ENCODE results near the gene MOB3A. TPM values are rescaled to one million over a fixed set of nuclear protein-coding genes. Genes with fewer than 3 reads are reported as not detected.

The MOB3A gene
- total RNA-seq, 1 donor from 2014 or later = 14.8 TPM

DNA sequence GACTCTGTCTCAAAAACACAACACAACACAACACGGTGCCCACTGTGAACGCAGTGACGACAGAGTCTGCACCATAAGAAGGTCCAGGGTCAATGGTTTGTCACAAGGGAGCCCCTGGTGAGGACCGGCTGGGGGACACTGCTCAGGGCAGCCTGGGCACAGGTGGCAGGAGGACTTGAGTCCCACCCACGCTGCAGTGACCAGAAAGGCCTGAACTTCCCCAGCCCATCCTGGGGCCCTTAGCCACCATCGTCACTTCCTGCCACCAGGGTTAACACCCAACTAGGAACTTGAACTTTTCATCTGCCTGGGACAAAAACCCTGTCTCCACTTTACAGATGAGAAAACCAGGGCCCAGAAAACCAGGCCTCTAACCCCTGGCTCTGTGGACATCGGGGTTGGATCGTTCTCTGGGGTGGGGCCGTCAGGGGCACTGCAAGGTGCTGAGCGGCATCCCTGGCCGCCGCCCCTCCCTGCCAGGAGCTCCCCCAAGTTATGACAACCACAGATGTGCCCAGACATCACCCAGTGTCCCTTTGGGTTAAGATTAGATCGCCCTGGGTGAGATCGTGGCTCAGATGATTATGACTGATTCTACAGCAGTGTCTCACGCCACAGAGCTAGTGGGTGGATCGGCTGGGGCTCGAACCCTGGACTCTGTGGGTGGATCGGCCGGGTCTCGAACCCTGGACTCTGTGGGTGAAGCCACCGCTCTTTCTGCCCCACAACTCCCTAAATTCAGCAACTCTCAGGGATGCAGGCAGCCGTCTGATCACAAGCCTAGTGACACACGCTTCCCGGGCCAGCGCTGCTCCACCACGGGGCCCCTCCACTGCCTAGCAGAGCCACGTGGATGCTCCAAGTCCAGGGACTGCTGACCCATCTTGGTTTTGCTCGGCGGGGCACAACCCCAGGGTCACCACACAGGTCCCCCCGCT is 14.0 kb downstream of the MOB3A start:
- DNase-seq (ENCODE audit: low read depth in 2 of 2) = no peak

DNA sequence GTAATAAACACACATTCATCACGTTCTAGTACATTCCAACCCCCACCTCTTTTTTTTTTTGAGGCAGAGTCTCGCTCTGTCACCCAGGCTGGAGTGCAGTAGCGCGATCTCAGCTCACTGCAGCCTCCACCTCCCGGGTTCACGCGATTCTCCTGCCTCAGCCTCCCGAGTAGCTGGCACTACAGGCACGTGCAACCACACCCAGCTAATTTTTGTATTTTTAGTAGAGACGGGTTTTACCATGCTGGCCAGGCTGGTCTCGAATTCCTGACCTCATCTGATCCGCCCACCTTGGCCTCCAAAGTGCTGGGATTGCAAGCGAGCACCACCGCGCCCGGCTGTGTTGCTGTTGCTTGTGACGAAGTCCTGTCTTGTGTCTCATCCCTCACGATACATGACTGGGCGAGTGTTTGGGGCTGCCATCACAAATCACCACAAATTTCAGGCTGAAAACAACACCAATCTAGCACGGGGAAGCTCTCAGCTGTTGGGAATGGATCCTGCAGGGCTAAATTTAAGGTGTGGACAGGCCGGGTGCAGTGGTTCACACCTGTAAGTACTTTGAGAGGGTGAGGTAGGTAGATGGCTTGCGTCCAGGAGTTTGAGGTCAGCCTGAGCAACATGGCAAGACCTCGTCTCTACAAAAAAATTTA is 15.7 kb downstream of the MOB3A start:
- no peak for DNase-seq (ENCODE audit: low read depth in 2 of 2)

DNA sequence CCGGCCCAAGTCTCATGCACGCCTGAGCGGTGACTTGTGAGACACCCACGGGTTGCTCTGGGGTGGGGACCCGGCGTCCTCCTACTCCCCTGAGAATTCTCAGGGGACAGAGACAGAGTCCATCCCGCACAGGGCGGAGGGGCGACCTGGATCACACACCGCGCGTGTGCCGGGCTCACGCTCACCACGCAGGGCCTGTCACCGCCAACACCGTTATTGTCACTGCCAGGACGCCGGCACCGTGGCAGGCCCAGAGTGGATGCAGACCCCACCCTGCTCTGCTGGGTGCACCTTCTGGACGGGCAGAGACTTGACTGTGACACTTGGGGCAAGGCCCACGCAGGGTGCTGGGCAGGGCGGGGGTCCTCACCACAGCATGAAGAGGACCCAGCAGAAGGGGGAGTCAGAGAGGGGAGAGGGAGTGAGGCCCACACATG is 16.2 kb downstream of the MOB3A start:
- DNase-seq (ENCODE audit: low read depth in 2 of 2) = no peak

DNA sequence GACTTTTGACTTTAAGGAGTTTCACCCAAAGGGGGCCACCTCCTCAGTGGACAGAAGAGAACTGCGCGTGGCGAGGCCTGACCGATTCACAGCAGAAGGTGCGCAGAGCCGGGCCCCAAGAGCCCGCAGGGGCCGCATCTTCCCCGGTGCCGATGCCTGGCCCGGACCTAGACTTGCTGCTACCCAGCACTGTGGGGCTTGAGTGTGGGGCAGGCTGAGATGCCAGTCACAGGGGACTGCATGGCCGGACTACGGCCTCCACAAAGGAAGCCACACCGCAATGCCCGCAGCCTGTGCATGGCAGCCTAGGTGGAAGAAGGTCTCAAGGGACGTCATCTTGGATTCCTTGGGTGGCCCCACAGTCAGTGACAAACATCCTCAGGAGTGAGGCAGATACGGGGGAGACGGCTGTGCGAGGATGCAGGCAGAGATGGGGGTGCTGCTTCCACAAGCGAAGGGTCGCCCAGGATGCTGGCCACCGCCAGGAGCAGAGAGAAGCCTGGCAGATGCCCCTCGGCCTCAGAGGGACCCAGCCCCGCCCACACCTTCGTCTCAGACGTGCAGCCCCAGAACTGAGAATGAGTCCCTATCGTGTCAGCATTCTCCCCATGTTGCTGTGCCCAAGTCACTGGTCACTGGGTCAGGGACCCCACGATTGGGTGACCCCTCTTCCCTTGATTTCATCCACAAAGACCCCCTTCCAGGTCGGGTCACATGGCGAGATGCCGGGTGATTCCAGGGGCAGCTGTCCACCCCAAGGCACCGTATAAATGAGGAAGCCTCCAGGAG is 16.9 kb downstream of the MOB3A start:
- DNase-seq (ENCODE audit: low read depth in 2 of 2) = no peak

DNA sequence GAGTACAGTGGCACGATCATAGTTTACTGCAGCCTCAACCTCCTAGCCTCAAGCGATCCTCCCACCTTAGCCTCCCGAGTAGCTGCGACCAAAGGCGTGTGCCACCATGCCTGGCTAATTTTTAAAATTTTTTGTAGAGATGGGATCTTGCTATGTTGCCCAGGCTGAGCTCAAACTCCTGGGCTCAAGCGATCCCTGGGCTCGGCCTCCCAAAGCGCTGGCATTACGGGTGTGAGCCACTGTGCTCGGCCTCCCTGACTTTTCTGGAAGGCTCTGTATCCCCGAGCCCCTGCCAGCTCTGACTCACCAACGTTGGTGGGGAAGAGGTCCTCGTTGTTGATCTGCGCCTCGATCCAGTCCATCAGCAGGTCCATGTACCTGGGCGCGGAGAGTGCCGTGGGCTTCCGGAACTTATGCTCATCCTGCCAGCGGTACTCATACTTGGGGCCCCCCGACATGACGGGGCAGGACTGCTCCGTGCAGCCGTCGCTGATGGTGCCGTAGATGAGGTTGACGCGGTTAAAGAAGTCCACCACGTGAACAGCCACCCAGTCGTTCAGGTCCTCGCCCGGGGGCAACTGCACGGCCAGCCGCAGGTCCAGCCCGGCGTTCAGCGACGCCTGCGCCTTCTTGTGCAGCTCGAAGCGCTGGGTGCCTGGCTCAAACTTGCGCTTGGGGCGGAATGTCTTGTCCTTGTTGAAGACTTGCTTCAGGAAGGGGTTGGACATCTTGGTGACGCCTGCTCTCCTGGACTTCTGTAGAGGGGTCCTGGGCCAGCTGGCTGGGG is 18.1 kb downstream of the MOB3A start:
- DNase-seq (ENCODE audit: low read depth in 2 of 2) = no peak

DNA sequence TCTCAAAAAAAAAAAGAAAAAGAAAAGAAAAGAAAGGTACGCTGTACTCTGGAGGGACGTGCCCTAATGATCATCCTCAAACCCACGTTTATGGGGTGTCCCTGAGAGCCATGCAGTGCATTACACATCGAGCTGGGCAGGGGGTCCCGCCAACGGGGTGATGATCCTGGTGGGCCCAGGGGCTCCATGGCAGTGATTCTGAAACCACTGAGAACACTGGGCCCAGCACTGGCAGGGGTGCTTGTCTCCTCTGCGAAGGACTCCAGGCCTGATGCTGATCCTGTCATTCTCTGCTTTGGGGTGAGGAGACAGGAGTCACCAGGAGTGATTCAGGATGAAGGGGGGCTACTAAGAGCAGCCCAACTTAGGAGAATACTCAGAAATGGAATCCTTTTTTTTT is 18.7 kb downstream of the MOB3A start:
- DNase-seq (ENCODE audit: low read depth in 2 of 2) = no peak

DNA sequence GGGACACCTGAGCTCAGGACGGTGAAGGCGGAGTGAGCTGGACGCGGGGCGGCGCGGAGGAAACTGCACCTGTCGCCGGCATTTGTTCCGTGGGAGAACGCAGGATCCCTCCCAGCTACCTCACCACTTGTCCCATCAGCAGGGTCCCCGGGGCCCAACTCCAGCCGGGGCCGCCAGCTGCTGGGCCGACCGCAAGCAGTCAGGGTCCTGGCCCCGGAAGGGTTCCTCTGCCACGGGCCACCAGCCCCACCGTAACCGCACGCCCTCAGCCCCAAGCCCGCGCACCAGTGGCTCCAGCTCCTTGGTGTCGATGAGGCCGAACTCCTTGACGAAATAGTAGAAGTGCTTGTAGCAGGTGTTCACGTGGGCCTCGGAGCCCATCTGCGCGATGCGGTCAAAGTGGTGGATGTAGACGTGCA is 19.6 kb downstream of the MOB3A start:
- no peak for DNase-seq (ENCODE audit: low read depth in 2 of 2)

DNA sequence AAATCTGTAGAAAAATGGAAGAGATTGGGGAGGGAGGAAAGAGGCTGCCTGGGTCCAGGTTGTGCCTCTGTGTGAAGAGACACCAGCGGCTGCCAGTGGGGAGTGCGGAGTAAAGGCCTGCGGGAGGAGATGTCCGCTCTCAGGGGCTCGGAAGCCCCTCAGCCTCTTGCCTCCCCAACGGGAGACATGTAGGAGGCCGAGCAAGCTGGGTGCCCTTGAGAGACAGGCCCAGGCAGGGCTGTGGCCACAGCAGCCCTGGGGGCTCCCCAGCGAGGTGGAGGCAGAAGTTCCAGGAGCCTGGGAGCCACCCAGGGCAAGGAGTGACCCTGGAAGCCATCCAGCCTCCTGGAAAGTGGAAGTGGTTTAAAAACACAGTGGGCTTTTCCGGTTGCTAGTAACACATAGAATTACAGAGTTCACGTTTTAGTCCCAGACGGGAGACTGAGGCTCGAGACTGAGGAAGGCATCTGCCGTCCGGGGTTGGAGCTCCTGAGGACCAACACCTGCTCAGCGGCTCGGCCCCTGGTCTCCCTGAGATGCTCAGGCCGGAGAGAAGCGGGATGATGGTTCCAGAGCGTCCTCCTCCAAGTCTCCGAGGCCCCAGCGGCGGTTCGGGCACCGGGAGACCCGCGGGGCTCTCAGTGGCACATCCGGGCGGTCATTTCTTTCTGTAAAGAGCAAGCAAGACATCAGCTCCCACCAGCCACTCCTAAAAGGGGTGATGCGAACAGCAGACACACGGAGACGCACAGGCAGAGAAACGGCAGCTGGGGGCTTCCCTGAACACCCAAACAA is 23.2 kb downstream of the MOB3A start:
- DNase-seq (ENCODE audit: low read depth in 2 of 2) = no peak

DNA sequence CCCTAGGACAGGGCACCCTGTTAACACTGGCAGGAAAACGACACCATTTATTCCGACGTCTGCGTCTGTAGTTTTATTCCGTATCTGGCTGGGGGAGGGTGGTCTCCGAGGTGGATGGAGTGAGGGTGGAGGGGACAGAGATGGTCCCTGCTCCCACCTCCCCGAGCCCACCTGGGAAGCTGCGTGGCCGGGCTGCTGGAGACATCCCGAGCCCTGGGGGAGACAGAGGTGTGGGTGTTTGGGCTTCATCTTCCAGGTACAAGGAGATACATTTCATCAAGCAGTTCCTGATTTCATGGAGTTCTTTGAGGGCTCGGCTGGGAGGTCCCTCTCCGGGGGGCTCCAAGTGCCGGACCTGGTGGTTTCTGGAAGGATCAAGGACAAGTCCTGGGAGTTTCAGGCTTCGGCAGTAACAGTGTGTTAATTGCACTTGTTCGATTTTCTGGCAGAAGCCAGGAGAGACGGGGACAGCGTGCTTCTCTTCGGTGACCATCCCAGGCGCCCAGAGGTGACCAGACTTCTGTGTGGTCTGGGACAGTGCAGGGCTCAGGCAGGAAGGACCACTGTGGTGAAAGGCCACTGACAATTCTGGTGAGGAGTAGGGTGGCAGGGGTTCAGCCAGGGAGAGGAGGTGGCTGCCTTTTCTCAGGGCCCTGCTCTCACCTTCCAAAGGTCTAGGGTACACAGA is 25.0 kb downstream of the MOB3A start:
- DNase-seq (ENCODE audit: low read depth in 2 of 2) = no peak

DNA sequence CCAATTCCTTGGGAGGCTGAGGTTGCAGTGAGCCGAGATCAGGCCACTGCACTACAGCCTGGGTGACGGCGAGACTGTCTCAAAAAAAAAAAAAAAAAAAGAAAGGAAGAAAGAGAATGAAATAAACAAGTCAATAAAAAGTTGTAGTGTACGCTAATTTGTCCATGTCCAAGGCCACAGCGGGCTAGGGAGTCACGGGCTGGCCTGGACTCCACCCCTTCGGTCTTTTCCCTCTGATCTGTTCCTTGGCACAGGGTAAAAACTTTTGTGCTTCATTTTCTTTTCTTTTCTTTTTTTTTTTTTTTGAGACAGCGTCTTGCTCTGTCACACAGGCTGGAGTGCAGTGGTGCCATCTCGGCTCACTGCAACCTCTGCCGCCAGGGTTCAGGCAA is 25.7 kb downstream of the MOB3A start:
- no peak for DNase-seq (ENCODE audit: low read depth in 2 of 2)

DNA sequence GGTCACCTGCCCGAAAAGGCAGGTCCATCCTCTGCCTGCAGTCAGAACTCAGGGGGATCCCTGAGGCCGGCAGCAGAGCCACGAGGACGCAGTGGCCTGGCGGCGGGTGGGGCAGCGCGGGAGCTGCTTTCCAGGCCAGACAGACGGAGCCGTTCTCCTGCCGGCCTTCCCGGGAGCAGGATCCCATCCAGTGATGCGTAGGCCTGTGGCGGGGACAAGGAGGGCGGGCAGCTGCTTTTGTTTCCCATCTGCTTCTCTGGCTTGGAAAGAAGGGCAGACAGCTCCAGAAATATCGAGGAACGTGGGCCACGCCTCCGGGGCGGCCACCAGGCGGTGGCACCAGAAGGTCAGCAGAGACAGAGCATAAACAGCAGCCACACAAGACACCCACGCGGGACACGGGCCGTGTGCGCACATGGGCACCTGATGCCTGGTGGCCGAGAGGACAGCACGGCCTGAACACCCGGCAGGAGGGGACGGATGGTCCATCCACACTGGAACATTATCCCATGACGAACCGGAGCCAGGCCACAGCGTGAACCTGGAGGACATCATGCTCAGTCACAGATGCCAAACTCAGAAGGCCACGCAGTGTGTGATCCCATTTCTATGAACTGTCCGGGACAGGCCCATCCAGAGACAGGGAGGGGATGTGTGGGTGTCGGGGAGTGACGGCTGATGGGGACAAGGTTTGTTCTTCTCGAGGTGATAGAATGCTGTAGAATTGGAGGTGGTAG is 31.2 kb downstream of the MOB3A start:
- no peak for DNase-seq (ENCODE audit: low read depth in 2 of 2)

DNA sequence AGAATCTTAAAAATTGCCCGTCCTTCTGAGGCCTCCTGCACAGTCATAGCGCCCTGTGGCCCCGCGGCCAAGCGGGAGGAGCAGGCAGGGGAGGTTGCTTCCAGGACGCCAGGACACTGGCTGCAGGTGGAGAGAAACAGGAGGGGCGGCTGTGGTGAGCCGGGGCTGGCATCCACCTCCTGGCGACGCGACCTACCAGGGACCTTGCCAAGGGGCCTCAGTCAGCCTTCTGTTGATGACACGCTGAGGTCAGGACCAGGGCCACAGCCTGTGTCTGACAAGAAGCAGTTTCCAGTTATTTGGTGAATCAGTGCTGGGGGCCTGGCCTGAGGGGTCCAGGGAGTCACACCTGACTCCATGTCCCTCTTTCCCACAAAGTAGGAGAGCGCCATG is 31.7 kb downstream of the MOB3A start:
- no peak for DNase-seq (ENCODE audit: low read depth in 2 of 2)

DNA sequence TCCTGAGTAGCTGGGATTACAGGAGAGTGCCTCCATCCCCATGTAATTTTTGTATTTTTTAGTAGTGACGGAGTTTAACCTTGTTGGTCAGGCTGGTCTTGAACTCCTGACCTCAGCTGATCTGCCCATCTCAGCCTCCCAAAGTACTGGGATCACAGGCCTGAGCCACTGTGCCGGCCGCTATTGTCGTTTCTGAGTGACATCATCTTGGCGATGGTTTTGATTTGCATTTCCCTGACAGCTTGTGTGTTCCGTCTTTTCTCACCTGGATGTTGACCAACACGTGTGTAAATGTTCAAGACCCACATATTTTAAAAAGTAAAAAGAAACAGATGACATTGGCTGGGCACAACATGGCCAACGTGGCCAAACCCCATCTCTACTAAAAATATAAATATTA is 32.3 kb downstream of the MOB3A start:
- no peak for DNase-seq (ENCODE audit: low read depth in 2 of 2)

DNA sequence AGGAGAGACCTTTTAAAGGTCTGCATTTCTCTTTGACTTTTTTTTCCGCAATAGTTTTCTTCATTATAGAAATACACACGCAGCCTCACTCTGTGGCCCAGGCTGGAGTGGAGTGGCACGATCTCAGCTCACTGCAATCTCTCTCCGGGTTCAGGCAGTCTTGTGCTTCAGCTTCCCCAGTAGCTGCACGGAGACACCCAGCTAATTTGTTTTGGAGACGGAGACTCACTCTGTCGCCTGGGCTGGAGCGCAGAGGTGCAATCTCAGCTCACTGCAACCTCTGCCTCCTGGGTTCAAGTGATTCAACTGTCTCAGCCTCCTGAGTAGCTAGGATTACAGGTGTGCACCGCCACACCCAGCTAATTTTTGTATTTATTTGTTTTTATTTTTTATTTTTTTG is 33.4 kb downstream of the MOB3A start:
- DNase-seq (ENCODE audit: low read depth in 2 of 2) = no peak

DNA sequence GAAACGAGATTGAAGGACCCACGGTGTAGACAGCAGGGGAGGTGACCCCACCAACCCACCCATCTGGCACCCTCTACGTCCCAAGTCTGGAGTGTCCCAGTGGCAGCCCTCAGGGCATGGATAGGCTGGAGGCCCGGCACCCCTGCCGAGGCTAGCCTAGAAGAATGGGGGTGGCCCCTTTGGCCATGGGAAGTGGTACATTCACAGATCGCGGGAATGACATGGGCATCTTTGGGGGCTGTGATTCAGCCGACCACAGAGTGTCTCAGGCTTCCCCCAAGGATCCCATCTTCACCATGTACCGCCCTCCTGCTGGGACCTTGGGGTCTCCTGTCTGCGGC is 33.8 kb downstream of the MOB3A start:
- no peak for DNase-seq (ENCODE audit: low read depth in 2 of 2)

DNA sequence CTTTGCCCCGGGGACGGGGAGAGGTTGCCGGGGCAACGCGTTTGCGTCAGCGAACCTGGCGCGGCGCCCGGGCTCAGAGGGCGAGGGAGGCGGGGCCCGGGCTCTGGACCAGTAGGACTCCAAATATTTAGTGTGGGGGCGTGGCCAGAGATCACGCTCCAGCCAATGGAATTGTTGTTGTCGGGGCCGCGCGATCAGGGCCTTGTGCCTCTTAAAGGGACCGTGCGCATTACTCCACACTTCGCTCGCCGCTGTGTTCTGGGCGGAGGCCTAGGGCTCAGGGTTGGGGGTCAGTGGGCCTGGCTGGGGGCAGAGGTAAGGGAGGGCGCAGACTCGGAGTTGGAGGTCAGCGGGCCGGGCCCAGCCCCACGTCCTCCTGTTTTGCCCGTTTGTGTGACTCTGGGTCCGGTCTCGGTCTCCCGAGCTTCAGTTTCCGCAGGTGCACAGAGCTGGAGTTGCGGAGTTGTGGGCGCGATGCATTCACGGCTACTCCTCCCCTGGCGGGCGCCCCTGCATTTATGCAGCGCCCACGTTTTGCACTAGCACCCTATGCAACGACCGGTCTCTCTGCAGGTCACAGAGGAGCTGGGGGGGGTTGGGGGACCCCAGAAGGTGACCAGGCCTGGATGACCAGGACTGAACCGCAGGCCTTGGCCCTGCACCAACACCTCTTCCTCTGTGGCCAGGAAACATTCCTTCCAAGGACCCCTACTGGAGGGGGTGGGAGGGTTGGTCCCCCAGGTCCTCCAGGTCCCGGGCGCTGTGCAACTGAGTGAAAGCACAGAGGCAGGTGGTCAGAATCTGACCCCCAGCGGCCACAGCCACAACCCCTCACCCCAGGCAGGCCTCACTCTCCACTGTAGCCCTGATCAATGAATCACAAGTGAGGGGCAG is 34.4 kb downstream of the MOB3A start:
- DNase-seq (ENCODE audit: low read depth in 2 of 2) = peak; percentile 93 to 98

DNA sequence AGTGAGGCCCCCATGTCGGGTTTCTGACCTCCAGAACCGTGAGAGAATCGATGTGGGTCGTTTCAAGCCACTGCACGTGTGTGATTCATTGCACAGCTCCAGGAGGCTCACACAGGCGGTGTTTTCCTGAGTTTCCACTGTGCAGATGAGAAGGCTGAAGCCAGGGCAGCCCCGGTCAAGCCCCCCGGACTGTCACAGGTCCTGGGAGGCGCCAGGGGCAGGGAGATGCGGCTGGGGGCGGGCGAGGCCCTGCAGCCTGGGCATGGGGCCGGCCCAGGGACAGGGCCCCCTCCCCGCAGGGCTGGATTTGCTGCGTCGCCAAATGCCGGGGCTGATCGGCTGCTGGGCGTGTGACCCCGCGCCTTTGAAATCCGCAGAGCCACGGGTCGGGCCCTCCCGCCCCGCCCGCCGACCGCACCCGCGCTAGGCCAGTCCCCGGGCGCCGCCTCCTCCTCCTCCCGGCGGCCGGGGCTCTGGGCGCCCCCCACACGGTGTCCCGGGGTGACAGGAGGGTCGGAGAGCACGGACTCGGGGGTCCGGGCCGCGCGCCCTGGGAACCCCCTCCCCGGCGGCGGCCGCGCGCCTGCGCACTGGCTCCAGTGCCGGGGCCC is 35.1 kb downstream of the MOB3A start:
- DNase-seq (ENCODE audit: low read depth in 2 of 2) = peak; percentile 66 to 67
